OCI-LY3 (cell line): ENCODE measurements around the gene IKBIP.
"Not testable (repeated sequence)": the region's sequence is repeated elsewhere in the genome, so short reads cannot be mapped to it uniquely, and the experiment has no call there.

Experiments
- H2AFZ ChIP-seq: fragments of 200-600, 300-600 bp; shearing (Covaris generic); 2 replicates; pipeline ENCODE4 v1.6.0; 2014; ENCODE audit warnings: antibody characterized with exemption, low read depth, low read length
- H3K27ac ChIP-seq: fragments of 200-600, 300-600 bp; sonication (generic); 2 replicates; pipeline ENCODE4 v1.5.1; 2014; ENCODE audit warnings: mild to moderate bottlenecking, low read length, moderate library complexity, mixed read lengths
- H3K27me3 ChIP-seq: fragments of 200-600, 300-600 bp; sonication (generic); 2 replicates; pipeline ENCODE4 v1.6.1; 2014; ENCODE audit warnings: low read depth, low read length, mixed read lengths
- H3K36me3 ChIP-seq: fragments of 200-600, 300-600 bp; sonication (generic); replicated peaks from 2 replicates; pipeline ENCODE3; 2014; ENCODE audit warnings: low read depth, low read length, mixed read lengths
- H3K4me1 ChIP-seq: fragments of 300-600, 200-600 bp; sonication (generic); 2 replicates; pipeline ENCODE4 v1.6.1; 2014; ENCODE audit warnings: low read length, mixed read lengths
- H3K4me2 ChIP-seq: fragments of 200-600, 300-600 bp; sonication (generic); 2 replicates; pipeline ENCODE4 v1.6.1; 2014; ENCODE audit warnings: low read length, mixed read lengths
- H3K4me3 ChIP-seq: fragments of 300-600, 200-600 bp; sonication (generic); 2 replicates; pipeline ENCODE4 v1.5.1; 2014; ENCODE audit warnings: antibody characterized with exemption, mild to moderate bottlenecking, low read length, moderate library complexity
- H3K79me2 ChIP-seq: fragments of 300-600, 200-600 bp; shearing (Covaris generic); 2 replicates; pipeline ENCODE4 v1.6.1; 2014; ENCODE audit warnings: mild to moderate bottlenecking, low read length, mixed read lengths
- H3K9ac ChIP-seq: fragments of 300-600, 200-600 bp; shearing (Covaris generic); 2 replicates; pipeline ENCODE4 v1.6.0; 2014; ENCODE audit warnings: mild to moderate bottlenecking, low read length, moderate library complexity
- H3K9me3 ChIP-seq: fragments of 200-600, 300-600 bp; shearing (Covaris generic); 2 replicates; pipeline ENCODE4 v1.6.1; 2014; ENCODE audit warnings: low read length, mixed read lengths; ENCODE audit not compliant: insufficient read depth
- H4K20me1 ChIP-seq: fragments of 200-600, 300-600 bp; sonication (generic); 2 replicates; pipeline ENCODE4 v1.6.1; 2016; ENCODE audit warnings: low read length, mixed read lengths; ENCODE audit not compliant: insufficient read depth
- EZH2phosphoT487 ChIP-seq: fragments of 200-600 bp; shearing (Covaris generic); IDR thresholded peaks from 2 replicates; pipeline ENCODE4 v1.6.1; 2018; ENCODE audit warnings: antibody characterized with exemption, mixed run types, low read depth
- TF ChIP-seq, protein P1 (sequence below): fragments of 200-600, 300-600 bp; sonication (generic); IDR thresholded peaks from 2 replicates; pipeline ENCODE4 v1.5.1; 2014; ENCODE audit warnings: antibody characterized with exemption, low read length, low read depth

Gene IKBIP

DNA sequence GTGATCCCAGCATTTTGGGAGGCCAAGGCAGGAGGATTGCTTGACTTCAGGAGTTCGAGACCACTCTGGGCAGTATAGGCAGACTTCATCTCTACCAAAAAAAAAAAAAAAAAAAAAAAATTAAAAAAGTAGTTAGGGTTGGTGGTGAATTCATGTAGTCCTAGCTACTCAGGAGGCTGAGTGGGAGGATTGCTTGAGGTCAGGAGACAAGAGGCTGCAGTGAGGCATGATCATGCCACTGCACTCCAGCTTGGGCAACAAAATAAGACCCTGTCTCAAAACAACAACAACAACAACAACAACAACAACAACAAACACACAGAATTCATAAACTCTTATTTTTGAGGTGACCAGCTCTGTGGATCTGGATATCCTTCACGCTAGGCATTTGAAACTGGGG, 34.0 kb downstream of the IKBIP start:
- no peak overlapping the region for H3K4me2 ChIP-seq
- no peak overlapping the region for H3K27ac ChIP-seq
- TF ChIP-seq, protein P1, sequence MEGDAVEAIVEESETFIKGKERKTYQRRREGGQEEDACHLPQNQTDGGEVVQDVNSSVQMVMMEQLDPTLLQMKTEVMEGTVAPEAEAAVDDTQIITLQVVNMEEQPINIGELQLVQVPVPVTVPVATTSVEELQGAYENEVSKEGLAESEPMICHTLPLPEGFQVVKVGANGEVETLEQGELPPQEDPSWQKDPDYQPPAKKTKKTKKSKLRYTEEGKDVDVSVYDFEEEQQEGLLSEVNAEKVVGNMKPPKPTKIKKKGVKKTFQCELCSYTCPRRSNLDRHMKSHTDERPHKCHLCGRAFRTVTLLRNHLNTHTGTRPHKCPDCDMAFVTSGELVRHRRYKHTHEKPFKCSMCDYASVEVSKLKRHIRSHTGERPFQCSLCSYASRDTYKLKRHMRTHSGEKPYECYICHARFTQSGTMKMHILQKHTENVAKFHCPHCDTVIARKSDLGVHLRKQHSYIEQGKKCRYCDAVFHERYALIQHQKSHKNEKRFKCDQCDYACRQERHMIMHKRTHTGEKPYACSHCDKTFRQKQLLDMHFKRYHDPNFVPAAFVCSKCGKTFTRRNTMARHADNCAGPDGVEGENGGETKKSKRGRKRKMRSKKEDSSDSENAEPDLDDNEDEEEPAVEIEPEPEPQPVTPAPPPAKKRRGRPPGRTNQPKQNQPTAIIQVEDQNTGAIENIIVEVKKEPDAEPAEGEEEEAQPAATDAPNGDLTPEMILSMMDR, result no peak
- TF ChIP-seq EZH2phosphoT487, result no peak
- H3K9ac ChIP-seq, result no peak overlapping the region
- peaks cover 15% of the 10 kb centered on the region for H3K4me1 ChIP-seq
- no peaks in the 10 kb centered on the region for H4K20me1 ChIP-seq
- H3K27me3 ChIP-seq, result no peaks in the 10 kb centered on the region
- H3K4me3 ChIP-seq, result no peak overlapping the region
- H2AFZ ChIP-seq, result no peak overlapping the region
- H3K9me3 ChIP-seq, result no peaks in the 10 kb centered on the region
- H3K36me3 ChIP-seq, result no peaks in the 10 kb centered on the region
- H3K79me2 ChIP-seq, result no peaks in the 10 kb centered on the region

DNA sequence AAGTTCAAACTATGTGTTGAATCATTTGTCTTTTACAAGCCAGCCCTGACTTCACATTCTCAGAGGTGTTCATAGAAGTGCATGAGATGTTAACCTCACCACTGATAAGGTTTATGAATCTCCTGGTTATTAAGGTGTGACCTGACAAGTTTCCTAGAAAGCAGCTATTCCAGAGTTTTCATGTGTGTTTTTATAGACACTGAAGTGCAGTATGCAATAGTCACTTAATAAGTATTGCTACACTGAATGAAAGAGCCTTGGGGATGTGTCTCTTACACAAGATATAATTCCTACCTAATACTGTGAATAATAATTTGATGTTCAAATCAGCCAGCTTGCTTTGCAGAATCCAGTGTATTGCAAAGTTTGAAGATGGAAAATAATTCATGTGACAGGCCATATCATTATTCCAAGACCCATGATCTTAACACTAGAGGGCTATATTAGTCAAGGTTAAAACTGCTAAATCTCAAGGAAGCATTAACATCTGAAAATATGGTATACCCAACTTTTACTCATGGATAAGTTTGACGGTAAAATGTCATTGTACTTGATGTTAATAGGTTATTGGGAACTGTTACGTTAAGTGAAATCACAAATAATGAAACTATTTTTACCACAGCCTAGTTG, 38.1 kb downstream of the IKBIP start:
- H4K20me1 ChIP-seq, result no peaks in the 10 kb centered on the region
- TF ChIP-seq EZH2phosphoT487, result no peak
- TF ChIP-seq, protein P1, result peak; percentile 27
- no peaks in the 10 kb centered on the region for H3K27me3 ChIP-seq
- H3K9ac ChIP-seq, result no peak overlapping the region
- no peak overlapping the region for H3K4me2 ChIP-seq
- no peak overlapping the region for H3K4me3 ChIP-seq
- peaks cover 25% of the 10 kb centered on the region for H3K36me3 ChIP-seq
- no peaks in the 10 kb centered on the region for H3K4me1 ChIP-seq
- H3K79me2 ChIP-seq, result no peaks in the 10 kb centered on the region
- no peak overlapping the region for H2AFZ ChIP-seq
- H3K9me3 ChIP-seq, result no peaks in the 10 kb centered on the region
- H3K27ac ChIP-seq, result no peak overlapping the region

DNA sequence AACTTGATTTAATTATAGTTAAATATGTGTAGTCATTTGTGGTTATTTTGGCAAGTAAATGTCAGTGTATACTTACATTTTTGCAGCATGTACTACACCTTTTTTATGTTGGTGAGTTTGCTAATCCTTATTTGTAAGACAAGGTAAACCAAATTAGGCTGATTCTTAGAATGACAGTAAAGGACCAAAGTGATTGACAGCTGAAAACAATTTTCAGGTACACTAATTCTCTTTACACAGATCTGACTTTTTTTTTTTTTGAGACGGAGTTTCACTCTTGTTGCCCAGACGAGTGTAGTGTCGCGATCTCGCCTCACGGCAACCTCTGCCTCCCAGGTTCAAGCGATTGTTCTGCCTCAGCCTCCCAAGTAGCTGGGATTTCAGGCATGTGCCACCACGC, 42.7 kb downstream of the IKBIP start:
- Histone ChIP-seq H3K4me3 (no peak overlapping the region), H2AFZ (no peak overlapping the region), H3K27me3 (no peaks in the 10 kb centered on the region), H4K20me1 (0 out of 2 replicates have a peak, but pooled peaks cover 5% of the 10 kb centered on the region), H3K9ac (no peak overlapping the region), H3K4me2 (no peak overlapping the region), H3K9me3 (no peaks in the 10 kb centered on the region), H3K36me3 (peaks cover 58% of the 10 kb centered on the region), H3K4me1 (no peaks in the 10 kb centered on the region), H3K27ac (no peak overlapping the region), H3K79me2 (peaks cover 24% of the 10 kb centered on the region)
- no peak for TF ChIP-seq EZH2phosphoT487
- TF ChIP-seq, protein P1, result no peak

DNA sequence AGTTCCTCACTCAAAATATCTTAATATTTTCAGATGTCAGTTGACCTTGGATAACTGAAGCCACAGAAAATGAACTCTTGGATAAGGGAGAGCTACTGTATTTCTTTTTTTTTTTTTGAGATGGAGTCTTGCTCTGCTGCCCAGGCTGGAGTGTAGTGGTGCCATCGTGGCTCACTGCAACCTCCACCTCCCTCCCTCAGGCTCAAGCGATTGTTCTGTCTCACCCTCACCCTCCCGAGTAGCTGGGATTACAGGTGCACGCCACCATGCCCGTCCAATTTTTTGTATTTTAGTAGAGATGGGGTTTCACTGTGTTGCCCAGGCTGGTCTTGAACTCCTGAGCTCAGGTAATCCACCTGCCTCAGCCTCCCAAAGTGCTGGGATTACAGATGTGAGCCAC, 47.3 kb downstream of the IKBIP start:
- not testable (repeated sequence) for H3K27me3 ChIP-seq, H3K9ac ChIP-seq, H3K4me2 ChIP-seq, H3K9me3 ChIP-seq, H2AFZ ChIP-seq, H3K27ac ChIP-seq, H3K4me3 ChIP-seq
- Histone ChIP-seq H4K20me1 (peaks cover 28% of the 10 kb centered on the region), H3K79me2 (peaks cover 64% of the 10 kb centered on the region), H3K4me1 (peaks cover 16% of the 10 kb centered on the region), H3K36me3 (peaks cover 65% of the 10 kb centered on the region)
